PFSK-1 (cell line): ENCODE results near the gene NCK2.

Experiments
- FOXP2 ChIP-seq: optimal IDR thresholded peaks from 2 replicates; pipeline ENCODE3; 2011; ENCODE audit warnings: borderline replicate concordance, control low read depth, inconsistent platforms; ENCODE audit not compliant: insufficient read depth; ENCODE audit errors: extremely low read length, extremely low read depth
- POLR2AphosphoS5 ChIP-seq: IDR thresholded peaks from 2 replicates; pipeline ENCODE4 v1.6.1; 2012; ENCODE audit warnings: low read depth, mild to moderate bottlenecking, control low read depth, low read length, moderate library complexity
- SIN3A ChIP-seq: IDR thresholded peaks from 2 replicates; pipeline ENCODE4 v1.6.1; 2012; ENCODE audit warnings: mild to moderate bottlenecking, low read length, moderate library complexity, borderline replicate concordance; ENCODE audit not compliant: insufficient read depth
- TAF1 ChIP-seq: IDR thresholded peaks from 2 replicates; pipeline ENCODE4 v1.6.1; 2012; ENCODE audit warnings: low read length, control low read depth, borderline replicate concordance; ENCODE audit not compliant: insufficient read depth
- TF ChIP-seq, protein P1 (sequence below), 2 experiments: IDR thresholded peaks; 2 replicates each; pipeline versions ENCODE4 v1.6.1 to v1.8.0; 2011 to 2012; ENCODE audit warnings: low read depth in 2 of 2, low read length in 2 of 2, control low read depth in 1 of 2, inconsistent platforms in 1 of 2, mild to moderate bottlenecking in 1 of 2, moderate library complexity in 1 of 2; ENCODE audit not compliant: insufficient read depth in 1 of 2

NCK2 gene

DNA sequence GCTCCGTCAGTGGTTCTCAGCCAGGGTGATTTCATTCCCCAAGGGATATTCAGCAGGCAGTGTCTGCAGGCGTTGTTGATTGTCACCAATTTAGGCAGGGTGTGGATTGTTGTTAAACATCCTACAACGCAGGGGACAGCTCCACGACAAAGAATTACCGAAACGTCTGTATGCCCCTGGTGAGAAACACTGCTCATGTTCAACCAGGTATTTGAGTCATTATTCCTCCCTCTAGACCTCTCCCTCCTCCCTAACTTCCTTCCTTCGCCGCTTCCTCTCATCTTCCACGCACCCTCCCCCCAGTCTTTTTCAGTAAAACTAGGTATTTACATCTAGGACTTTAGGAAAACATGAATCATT, 50.8 kb downstream of the NCK2 start:
- TF ChIP-seq FOXP2: no peak
- no peak for TF ChIP-seq SIN3A
- TF ChIP-seq TAF1: no peak
- TF ChIP-seq POLR2AphosphoS5: no peak
- TF ChIP-seq, protein P1, sequence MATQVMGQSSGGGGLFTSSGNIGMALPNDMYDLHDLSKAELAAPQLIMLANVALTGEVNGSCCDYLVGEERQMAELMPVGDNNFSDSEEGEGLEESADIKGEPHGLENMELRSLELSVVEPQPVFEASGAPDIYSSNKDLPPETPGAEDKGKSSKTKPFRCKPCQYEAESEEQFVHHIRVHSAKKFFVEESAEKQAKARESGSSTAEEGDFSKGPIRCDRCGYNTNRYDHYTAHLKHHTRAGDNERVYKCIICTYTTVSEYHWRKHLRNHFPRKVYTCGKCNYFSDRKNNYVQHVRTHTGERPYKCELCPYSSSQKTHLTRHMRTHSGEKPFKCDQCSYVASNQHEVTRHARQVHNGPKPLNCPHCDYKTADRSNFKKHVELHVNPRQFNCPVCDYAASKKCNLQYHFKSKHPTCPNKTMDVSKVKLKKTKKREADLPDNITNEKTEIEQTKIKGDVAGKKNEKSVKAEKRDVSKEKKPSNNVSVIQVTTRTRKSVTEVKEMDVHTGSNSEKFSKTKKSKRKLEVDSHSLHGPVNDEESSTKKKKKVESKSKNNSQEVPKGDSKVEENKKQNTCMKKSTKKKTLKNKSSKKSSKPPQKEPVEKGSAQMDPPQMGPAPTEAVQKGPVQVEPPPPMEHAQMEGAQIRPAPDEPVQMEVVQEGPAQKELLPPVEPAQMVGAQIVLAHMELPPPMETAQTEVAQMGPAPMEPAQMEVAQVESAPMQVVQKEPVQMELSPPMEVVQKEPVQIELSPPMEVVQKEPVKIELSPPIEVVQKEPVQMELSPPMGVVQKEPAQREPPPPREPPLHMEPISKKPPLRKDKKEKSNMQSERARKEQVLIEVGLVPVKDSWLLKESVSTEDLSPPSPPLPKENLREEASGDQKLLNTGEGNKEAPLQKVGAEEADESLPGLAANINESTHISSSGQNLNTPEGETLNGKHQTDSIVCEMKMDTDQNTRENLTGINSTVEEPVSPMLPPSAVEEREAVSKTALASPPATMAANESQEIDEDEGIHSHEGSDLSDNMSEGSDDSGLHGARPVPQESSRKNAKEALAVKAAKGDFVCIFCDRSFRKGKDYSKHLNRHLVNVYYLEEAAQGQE (IDR thresholded peaks at IDR 0.05; ENCODE audit: insufficient read depth in 1 of 2, low read depth in 2 of 2, low read length in 2 of 2): no peak

DNA sequence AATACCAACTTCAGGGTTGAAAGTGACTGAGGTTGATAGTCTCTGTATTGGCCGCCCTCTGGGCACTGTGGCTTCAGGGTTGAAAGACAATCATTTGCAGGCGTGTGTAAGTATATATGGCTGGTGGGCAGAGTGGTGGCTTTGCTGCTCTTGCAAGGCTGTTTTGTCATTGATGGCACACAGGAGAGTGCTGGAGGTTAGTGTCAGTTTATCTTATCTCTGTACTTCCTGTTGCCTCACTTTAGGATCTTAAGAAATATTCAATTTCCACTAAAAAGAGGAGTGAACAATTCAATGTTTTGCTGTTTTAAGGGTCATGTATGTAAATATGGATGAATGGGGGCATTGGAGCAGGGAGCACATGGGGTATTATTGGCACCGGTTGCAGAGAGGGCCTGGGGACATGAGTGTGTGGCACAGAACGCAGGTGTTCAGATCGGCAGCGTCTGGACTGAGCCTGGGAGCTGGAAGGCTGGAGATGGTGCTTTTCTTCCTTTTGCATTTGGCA, 51.5 kb downstream of the NCK2 start:
- TF ChIP-seq POLR2AphosphoS5: no peak
- TF ChIP-seq, protein P1 (IDR thresholded peaks at IDR 0.05; ENCODE audit: insufficient read depth in 1 of 2, low read depth in 2 of 2, low read length in 2 of 2): no peak
- no peak for TF ChIP-seq TAF1
- no peak for TF ChIP-seq SIN3A
- TF ChIP-seq FOXP2: no peak

DNA sequence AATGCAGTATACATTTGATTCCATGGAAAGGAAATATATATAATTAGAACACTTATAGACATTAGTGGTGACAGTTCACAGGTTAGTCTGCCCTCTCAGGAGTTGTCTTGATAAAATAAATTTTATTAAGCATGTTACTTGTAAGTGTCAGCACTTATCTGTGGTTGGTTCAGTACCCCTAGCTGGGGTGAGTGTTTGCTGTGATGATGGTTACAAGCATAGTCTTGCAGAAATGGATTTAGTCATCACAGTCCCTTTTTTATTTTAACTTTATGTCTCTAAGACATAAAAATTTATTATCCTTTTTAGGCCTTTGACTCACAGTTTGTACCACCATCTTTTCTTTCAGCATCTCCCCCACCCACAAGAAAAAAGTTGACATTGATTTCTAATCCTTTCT, 52.1 kb downstream of the NCK2 start:
- TF ChIP-seq SIN3A (no peak), POLR2AphosphoS5 (no peak)
- TF ChIP-seq, protein P1 (IDR thresholded peaks at IDR 0.05; ENCODE audit: insufficient read depth in 1 of 2, low read depth in 2 of 2, low read length in 2 of 2): no peak

DNA sequence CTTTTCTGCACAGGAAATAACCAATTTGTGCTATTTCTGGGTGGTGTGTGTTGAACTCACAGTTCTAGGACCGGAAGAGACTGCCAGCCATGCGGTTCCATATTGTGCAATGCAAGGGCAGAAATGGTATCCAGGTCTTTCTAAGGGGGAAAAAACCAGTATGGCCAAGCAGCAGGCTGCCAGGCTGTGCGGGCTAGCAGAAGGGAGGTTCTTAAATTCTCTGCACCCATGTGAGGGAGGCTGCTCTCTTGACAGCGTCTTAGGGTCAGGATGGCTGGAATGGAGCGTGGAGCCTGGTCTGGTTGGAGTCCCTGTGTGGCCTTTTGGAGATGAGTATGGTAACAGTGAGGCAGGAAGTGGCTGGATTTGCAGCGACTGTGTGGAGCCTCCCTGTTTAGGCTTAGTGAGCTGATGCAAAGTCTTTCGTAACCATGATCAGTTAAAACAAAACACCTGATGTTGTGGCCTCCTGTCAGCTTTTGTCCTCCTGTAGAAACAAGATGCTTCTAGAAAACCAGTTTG, 52.6 kb downstream of the NCK2 start:
- TF ChIP-seq TAF1 (no peak), FOXP2 (no peak), SIN3A (no peak), POLR2AphosphoS5 (no peak)
- TF ChIP-seq, protein P1 (IDR thresholded peaks at IDR 0.05; ENCODE audit: insufficient read depth in 1 of 2, low read depth in 2 of 2, low read length in 2 of 2): no peak

DNA sequence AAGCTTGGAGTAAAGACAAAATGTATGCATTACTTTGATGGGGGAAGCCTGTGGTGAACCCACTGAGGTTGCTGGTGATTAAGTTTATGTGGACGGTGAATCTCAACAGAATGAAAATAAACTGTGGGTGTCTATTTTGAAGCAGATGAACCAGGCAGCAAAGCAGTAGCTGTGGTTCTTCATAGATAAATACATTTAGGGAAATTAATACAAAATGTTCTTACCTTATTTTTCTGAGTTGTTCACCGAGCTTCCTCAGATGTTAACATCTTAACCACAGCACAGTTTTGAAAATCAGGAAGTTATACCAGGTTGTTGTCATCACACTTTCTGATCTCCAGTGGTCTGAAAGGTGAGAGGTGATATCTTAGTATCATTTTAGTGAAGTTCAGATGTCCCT, 53.9 kb downstream of the NCK2 start:
- TF ChIP-seq, protein P1 (IDR thresholded peaks at IDR 0.05; ENCODE audit: insufficient read depth in 1 of 2, low read depth in 2 of 2, low read length in 2 of 2): no peak
- TF ChIP-seq TAF1 (no peak), SIN3A (no peak), POLR2AphosphoS5 (no peak), FOXP2 (no peak)
